ACHN (cell line): ENCODE data around the gene CEP170B.
A peak's percentile ranks its signal among the peaks of the same experiment; 100 is the strongest.
"Not testable (repeated sequence)": the region's sequence is repeated elsewhere in the genome, so short reads cannot be mapped to it uniquely, and the experiment has no call there.

ENCODE experiments used
- DNase-seq: peaks from one replicate; pipeline ENCODE4 v3.0.0-alpha.2; 2015
- in situ Hi-C: cut with HindIII; loops from 2 replicates; pipeline ENCODE4 v1.10.0; 2017; ENCODE audit warnings: low sequenced_read_pairs, low pct_ligation_motif_present, low pct_unique_long_range_greater_than_20kb

Gene CEP170B

GRCh38 chr14:104865081-104865630 lies at the start of gene CEP170B:
Gene CEP170B (plus strand): TSS chr14:104865268. CDS start chr14:104868451, 3,183 bp downstream.
- peak; percentile 38 for DNase-seq
- in situ Hi-C loops: no loop called here

- DNase-seq: no peak
- in situ Hi-C loops: no loop called here
Observed at GRCh38 chr14:104816616-104816884, 48.5 kb upstream of the CEP170B start.

- in situ Hi-C loops: no loop called here
- no peak for DNase-seq
Observed at GRCh38 chr14:104817930-104818713, 46.9 kb upstream of the CEP170B start.

GRCh38 chr14:104818714-104819161 lies 46.3 kb upstream of the CEP170B start:
- in situ Hi-C loops: no loop called here

GRCh38 chr14:104819361-104819781 lies 45.7 kb upstream of the CEP170B start:
- DNase-seq: no peak
- in situ Hi-C loops: no loop called here

More at GRCh38 chr14:104818714-104819161, 46.3 kb upstream of the CEP170B start:
- no peak for DNase-seq

- in situ Hi-C loops: loop anchor here (10.0 kb wide), 1 partner anchor 66 kb away; the partner anchor contains the start of gene SIVA1
- no peak for DNase-seq
Observed at GRCh38 chr14:104820669-104821228, 44.3 kb upstream of the CEP170B start.

GRCh38 chr14:104821229-104821945 lies 43.7 kb upstream of the CEP170B start:
- no peak for DNase-seq
- in situ Hi-C loops: loop anchor here (10.0 kb wide), 1 partner anchor 67 kb away; the partner anchor contains the start of gene SIVA1

GRCh38 chr14:104821971-104822608 lies 43.0 kb upstream of the CEP170B start:
- no peak for DNase-seq
- in situ Hi-C loops: loop anchor here (10.0 kb wide), 1 partner anchor 67 kb away; the partner anchor contains the start of gene SIVA1

- in situ Hi-C loops: loop anchor here (10.0 kb wide), 1 partner anchor 68 kb away; the partner anchor contains the start of gene SIVA1
Observed at GRCh38 chr14:104822821-104823615, 42.0 kb upstream of the CEP170B start.

GRCh38 chr14:104824353-104824997 lies 40.6 kb upstream of the CEP170B start:
- in situ Hi-C loops: loop anchor here (10.0 kb wide), 1 partner anchor 70 kb away; the partner anchor contains the start of gene SIVA1
- DNase-seq: no peak

More at GRCh38 chr14:104822821-104823615, 42.0 kb upstream of the CEP170B start:
- DNase-seq: no peak

GRCh38 chr14:104826189-104826860 lies 38.7 kb upstream of the CEP170B start:
- in situ Hi-C loops: loop anchor here (10.0 kb wide), 1 partner anchor 72 kb away; the partner anchor contains the start of gene SIVA1
- DNase-seq: peak; percentile 83

- DNase-seq: no peak
- in situ Hi-C loops: loop anchor here (10.0 kb wide), 1 partner anchor 72 kb away; the partner anchor contains the start of gene SIVA1
Observed at GRCh38 chr14:104826861-104827176, 38.2 kb upstream of the CEP170B start.

GRCh38 chr14:104827177-104828055 lies 37.7 kb upstream of the CEP170B start:
- in situ Hi-C loops: loop anchor here (10.0 kb wide), 1 partner anchor 73 kb away; the partner anchor contains the start of gene SIVA1
- peak; percentile 64 for DNase-seq

GRCh38 chr14:104830781-104831180 lies 34.3 kb upstream of the CEP170B start:
- no peak for DNase-seq
- in situ Hi-C loops: no loop called here

- DNase-seq, in situ Hi-C loops: not testable (repeated sequence)
Observed at GRCh38 chr14:104836171-104836935, 28.7 kb upstream of the CEP170B start.
